Activated naive CD4-positive, alpha-beta T cell treated with anti-CD3 and anti-CD28 coated beads, Interleukin-2, amount 50 U/mL, for 72 hours (primary cell): ENCODE results near the gene VWA5B1. TPM values are rescaled to one million over a fixed set of nuclear protein-coding genes. Genes with fewer than 3 reads are reported as not detected.
"Not testable (repeated sequence)": the region's sequence is repeated elsewhere in the genome, so short reads cannot be mapped to it uniquely, and the experiment has no call there.

Source experiments
- ATAC-seq, 2 donors: fragments of 150-1000 bp; cut with Tn5 transposase; 2 replicates each; pipeline ENCODE4 v1.10.0; 2021; ENCODE audit warnings: mild to moderate bottlenecking in 2 of 2, moderate library complexity in 2 of 2
- DNase-seq, 2 donors: peaks; one replicate each; pipeline ENCODE4 v3.0.0; 2021 to 2022; ENCODE audit warnings: low spot score in 2 of 2
- H3K27ac Mint-ChIP-seq, 2 donors: one replicate each; pipeline ENCODE4 v1.8.0; 2022; ENCODE audit warnings: mild to moderate bottlenecking in 2 of 2, mixed read lengths in 2 of 2
- H3K36me3 Mint-ChIP-seq, 2 donors: one replicate each; pipeline ENCODE4 v1.8.0; 2022; ENCODE audit warnings: mixed read lengths in 2 of 2
- H3K9me3 Mint-ChIP-seq, 2 donors: one replicate each; pipeline ENCODE4 v1.8.0; 2022; ENCODE audit warnings: mixed read lengths in 2 of 2
- total RNA-seq, 2 donors: library from RNA; stranded (reverse); gene quantifications; one replicate each; pipeline ENCODE4 v1.2.3, GENCODE V29; 2022

Gene VWA5B1
- total RNA-seq, 2 donors from 2014 or later, result 0.10 to 0.30 TPM

GRCh38 chr1:20273716-20274115, 17.0 kb upstream of the VWA5B1 start:
- not testable (repeated sequence) for H3K36me3 Mint-ChIP-seq, ATAC-seq, H3K27ac Mint-ChIP-seq, DNase-seq
- H3K9me3 Mint-ChIP-seq, result peaks cover 0 to 14% of the 10 kb centered on the region in 2 donors

GRCh38 chr1:20275319-20275925, 15.3 kb upstream of the VWA5B1 start:
- Mint-ChIP-seq H3K36me3 (peaks cover 5 to 7% of the 10 kb centered on the region in 2 donors), H3K27ac (peak overlapping the region in 1 of 2 donors; percentile 27), H3K9me3 (peaks cover 0 to 7% of the 10 kb centered on the region in 2 donors)
- ATAC-seq (no peak), DNase-seq (no peak)

- no peak for DNase-seq
- no peaks in the 10 kb centered on the region for H3K9me3 Mint-ChIP-seq
- H3K27ac Mint-ChIP-seq, result no peak overlapping the region
- no peak for ATAC-seq
- no peaks in the 10 kb centered on the region for H3K36me3 Mint-ChIP-seq
Measured at GRCh38 chr1:20276485-20277159, 14.1 kb upstream of the VWA5B1 start.

GRCh38 chr1:20278692-20279130, 12.0 kb upstream of the VWA5B1 start:
- H3K27ac Mint-ChIP-seq, result no peak overlapping the region
- DNase-seq (no peak), ATAC-seq (no peak)
- no peaks in the 10 kb centered on the region for H3K9me3 Mint-ChIP-seq
- H3K36me3 Mint-ChIP-seq, result no peaks in the 10 kb centered on the region

GRCh38 chr1:20279509-20279908, 11.2 kb upstream of the VWA5B1 start:
- ATAC-seq (no peak), DNase-seq (no peak)
- no peaks in the 10 kb centered on the region for H3K9me3 Mint-ChIP-seq
- no peak overlapping the region for H3K27ac Mint-ChIP-seq
- no peaks in the 10 kb centered on the region for H3K36me3 Mint-ChIP-seq

- peaks cover 0 to 5% of the 10 kb centered on the region in 2 donors for H3K36me3 Mint-ChIP-seq
- no peak overlapping the region for H3K27ac Mint-ChIP-seq
- ATAC-seq (no peak), DNase-seq (no peak)
- no peaks in the 10 kb centered on the region for H3K9me3 Mint-ChIP-seq
Measured at GRCh38 chr1:20280341-20280740, 10.3 kb upstream of the VWA5B1 start.

- ATAC-seq (no peak), DNase-seq (no peak)
- Mint-ChIP-seq H3K36me3 (peaks cover 0 to 5% of the 10 kb centered on the region in 2 donors), H3K27ac (no peak overlapping the region), H3K9me3 (no peaks in the 10 kb centered on the region)
Measured at GRCh38 chr1:20280906-20281305, 9.8 kb upstream of the VWA5B1 start.

- no peaks in the 10 kb centered on the region for H3K9me3 Mint-ChIP-seq
- ATAC-seq, result no peak
- H3K36me3 Mint-ChIP-seq, result peaks cover 0 to 5% of the 10 kb centered on the region in 2 donors
- H3K27ac Mint-ChIP-seq, result no peak overlapping the region
- no peak for DNase-seq
Measured at GRCh38 chr1:20281801-20282200, 8.9 kb upstream of the VWA5B1 start.

GRCh38 chr1:20282533-20282932, 8.1 kb upstream of the VWA5B1 start:
- Mint-ChIP-seq H3K36me3 (peaks cover 0 to 5% of the 10 kb centered on the region in 2 donors), H3K9me3 (no peaks in the 10 kb centered on the region), H3K27ac (no peak overlapping the region)
- ATAC-seq (no peak), DNase-seq (no peak)

GRCh38 chr1:20284046-20284445, 6.6 kb upstream of the VWA5B1 start:
- H3K27ac Mint-ChIP-seq, result no peak overlapping the region
- DNase-seq (no peak), ATAC-seq (no peak)
- H3K9me3 Mint-ChIP-seq, result peaks cover 0 to 3% of the 10 kb centered on the region in 2 donors
- H3K36me3 Mint-ChIP-seq, result peaks cover 0 to 5% of the 10 kb centered on the region in 2 donors

- ATAC-seq, result no peak
- no peak overlapping the region for H3K27ac Mint-ChIP-seq
- H3K36me3 Mint-ChIP-seq, result peaks cover 0 to 5% of the 10 kb centered on the region in 2 donors
- no peak for DNase-seq
- peaks cover 0 to 3% of the 10 kb centered on the region in 2 donors for H3K9me3 Mint-ChIP-seq
Measured at GRCh38 chr1:20284625-20285024, 6.0 kb upstream of the VWA5B1 start.

GRCh38 chr1:20285510-20285909, 5.2 kb upstream of the VWA5B1 start:
- peaks cover 0 to 5% of the 10 kb centered on the region in 2 donors for H3K36me3 Mint-ChIP-seq
- peaks cover 0 to 3% of the 10 kb centered on the region in 2 donors for H3K9me3 Mint-ChIP-seq
- H3K27ac Mint-ChIP-seq, result no peak overlapping the region
- no peak for DNase-seq
- ATAC-seq, result no peak

GRCh38 chr1:20287696-20288095, 3.0 kb upstream of the VWA5B1 start:
- H3K9me3 Mint-ChIP-seq, ATAC-seq, DNase-seq, H3K36me3 Mint-ChIP-seq, H3K27ac Mint-ChIP-seq: not testable (repeated sequence)

- Mint-ChIP-seq H3K36me3 (no peaks in the 10 kb centered on the region), H3K9me3 (peaks cover 0 to 3% of the 10 kb centered on the region in 2 donors), H3K27ac (no peak overlapping the region)
- peak; percentile 44 to 70 for ATAC-seq
- peak in 1 of 2 donors; percentile 17 for DNase-seq
Measured at GRCh38 chr1:20291645-20292084, 990 bp downstream of the VWA5B1 start.

GRCh38 chr1:20298626-20299025, 8.0 kb downstream of the VWA5B1 start:
- H3K27ac Mint-ChIP-seq, result no peak overlapping the region
- ATAC-seq (no peak), DNase-seq (no peak)
- H3K36me3 Mint-ChIP-seq, result no peaks in the 10 kb centered on the region
- H3K9me3 Mint-ChIP-seq, result no peaks in the 10 kb centered on the region

- ATAC-seq (no peak), DNase-seq (no peak)
- H3K9me3 Mint-ChIP-seq, result no peaks in the 10 kb centered on the region
- no peaks in the 10 kb centered on the region for H3K36me3 Mint-ChIP-seq
- no peak overlapping the region for H3K27ac Mint-ChIP-seq
Measured at GRCh38 chr1:20301463-20302107, 10.9 kb downstream of the VWA5B1 start.

GRCh38 chr1:20302108-20302471, 11.4 kb downstream of the VWA5B1 start:
- no peak for ATAC-seq
- Mint-ChIP-seq H3K9me3 (no peaks in the 10 kb centered on the region), H3K27ac (no peak overlapping the region), H3K36me3 (no peaks in the 10 kb centered on the region)
- no peak for DNase-seq
